Measurements from ENCODE around the gene CRISPLD2. TPM values are rescaled to one million over a fixed set of nuclear protein-coding genes. Genes with fewer than 3 reads are reported as not detected.

CRISPLD2 gene
- total RNA-seq, 1 experiment from 2014 or later = 9.4 TPM

DNA sequence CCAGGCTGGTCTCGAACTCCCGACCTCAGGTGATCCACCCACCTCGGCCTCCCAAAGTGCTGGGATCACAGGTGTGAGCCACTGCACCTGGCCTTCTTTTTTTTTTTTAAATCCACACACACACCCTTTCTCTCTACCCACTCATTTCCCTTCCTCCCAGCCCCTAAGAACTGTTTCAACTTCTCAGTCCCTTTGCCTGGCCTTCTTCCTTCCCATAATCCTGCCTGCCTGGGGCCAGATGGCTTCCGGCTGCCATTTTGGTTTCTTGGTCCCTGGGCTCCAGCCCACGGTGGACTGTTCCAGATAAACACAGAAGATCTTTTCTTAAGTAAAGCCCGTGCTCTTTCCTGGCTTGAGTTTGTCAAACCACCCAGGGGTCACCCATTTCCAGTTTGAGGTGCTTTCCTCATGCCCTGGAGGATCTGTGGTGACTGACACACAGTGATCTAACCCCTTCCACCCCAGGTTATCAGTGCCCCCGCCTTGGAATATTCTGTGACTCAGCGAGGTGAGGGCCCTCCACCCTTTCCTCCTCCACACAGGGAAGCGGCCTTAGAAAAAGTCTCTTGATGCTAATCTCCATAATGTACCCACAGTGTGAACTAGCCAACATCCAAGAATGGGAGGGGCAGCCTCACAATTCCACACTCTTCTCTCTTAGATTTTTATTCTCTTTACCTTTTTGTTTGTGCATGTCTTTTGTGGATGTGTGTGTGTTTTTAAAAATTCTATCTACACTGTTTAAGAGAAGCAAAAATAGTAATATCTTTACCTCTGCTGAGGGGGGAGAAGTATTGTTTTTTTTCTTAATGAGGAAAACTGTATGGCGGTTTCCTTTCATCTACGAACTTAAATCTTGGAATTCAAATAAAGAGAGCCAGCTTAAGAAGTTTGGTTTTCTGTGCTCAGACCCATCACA lies 60.0 kb downstream of the CRISPLD2 start:
- peak overlapping the region; percentile 92 for H3K27ac Mint-ChIP-seq

GRCh38 chr16:84881702-84882521 lies 62.1 kb downstream of the CRISPLD2 start:
- peaks cover 2% of the 10 kb centered on the region; the same call in 1 of the 2 replicates for H3K27me3 Mint-ChIP-seq (ENCODE audit: low read depth)
- ChIA-PET POLR2A (no interaction called here), CTCF (interaction anchor here (0.7 to 1.8 kb wide), 5 partner anchors 18 to 259 kb away, joined by 3 to 8 read pairs (median 3); partner anchors contain the start of gene CRISPLD2)
- TF ChIP-seq EMX1 (CRISPR knock-in tag; IDR thresholded peaks at IDR 0.05) (no peak), NR2C2 (CRISPR knock-in tag; IDR thresholded peaks at IDR 0.05) (no peak), HMGA2 (CRISPR knock-in tag; IDR thresholded peaks at IDR 0.05) (no peak), ZNF232 (CRISPR knock-in tag; IDR thresholded peaks at IDR 0.05) (no peak), RORB (CRISPR knock-in tag; IDR thresholded peaks at IDR 0.05) (no peak), USF1 (CRISPR knock-in tag; IDR thresholded peaks at IDR 0.05) (no peak), FOXP1 (CRISPR knock-in tag; IDR thresholded peaks at IDR 0.05; ENCODE audit: borderline replicate concordance) (no peak), ZNF281 (CRISPR knock-in tag; IDR thresholded peaks at IDR 0.05) (no peak), FOXJ3 (CRISPR knock-in tag; IDR thresholded peaks at IDR 0.05; ENCODE audit: borderline replicate concordance) (no peak), ZNF396 (CRISPR knock-in tag; IDR thresholded peaks at IDR 0.05; ENCODE audit: borderline replicate concordance) (no peak), SMAD4 (CRISPR knock-in tag; IDR thresholded peaks at IDR 0.05) (no peak)
- TF ChIP-seq, protein P1, sequence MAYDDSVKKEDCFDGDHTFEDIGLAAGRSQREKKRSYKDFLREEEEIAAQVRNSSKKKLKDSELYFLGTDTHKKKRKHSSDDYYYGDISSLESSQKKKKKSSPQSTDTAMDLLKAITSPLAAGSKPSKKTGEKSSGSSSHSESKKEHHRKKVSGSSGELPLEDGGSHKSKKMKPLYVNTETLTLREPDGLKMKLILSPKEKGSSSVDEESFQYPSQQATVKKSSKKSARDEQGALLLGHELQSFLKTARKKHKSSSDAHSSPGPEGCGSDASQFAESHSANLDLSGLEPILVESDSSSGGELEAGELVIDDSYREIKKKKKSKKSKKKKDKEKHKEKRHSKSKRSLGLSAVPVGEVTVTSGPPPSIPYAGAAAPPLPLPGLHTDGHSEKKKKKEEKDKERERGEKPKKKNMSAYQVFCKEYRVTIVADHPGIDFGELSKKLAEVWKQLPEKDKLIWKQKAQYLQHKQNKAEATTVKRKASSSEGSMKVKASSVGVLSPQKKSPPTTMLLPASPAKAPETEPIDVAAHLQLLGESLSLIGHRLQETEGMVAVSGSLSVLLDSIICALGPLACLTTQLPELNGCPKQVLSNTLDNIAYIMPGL (CRISPR knock-in tag; IDR thresholded peaks at IDR 0.05) = no peak
- no peak overlapping the region for H3K27ac Mint-ChIP-seq
- H3K4me1 Mint-ChIP-seq = peaks cover 49% of the 10 kb centered on the region
- no peak for ATAC-seq
- no peak overlapping the region for H3K4me3 Mint-ChIP-seq
- H3K36me3 Mint-ChIP-seq = peaks cover 6% of the 10 kb centered on the region
- H3K9me3 Mint-ChIP-seq = no peaks in the 10 kb centered on the region
- no peak for DNase-seq (ENCODE audit: low spot score)

More for the DNA sequence above, 60.0 kb downstream of the CRISPLD2 start:
- no peak overlapping the region for H3K4me3 Mint-ChIP-seq
- POLR2A ChIA-PET = no interaction called here
- TF ChIP-seq NFE2L1 (CRISPR knock-in tag; IDR thresholded peaks at IDR 0.05) = no peak
- no peak for TF ChIP-seq RORB (CRISPR knock-in tag; IDR thresholded peaks at IDR 0.05)
- TF ChIP-seq E2F4 (CRISPR knock-in tag; IDR thresholded peaks at IDR 0.05; ENCODE audit: borderline replicate concordance, low read depth) = no peak
- TF ChIP-seq KAT7 (CRISPR knock-in tag; IDR thresholded peaks at IDR 0.05; ENCODE audit: borderline replicate concordance) = no peak
- no peak for TF ChIP-seq MXD4 (CRISPR knock-in tag; IDR thresholded peaks at IDR 0.05; ENCODE audit: borderline replicate concordance)
- no peak for TF ChIP-seq ZNF512 (CRISPR knock-in tag; IDR thresholded peaks at IDR 0.05; ENCODE audit: borderline replicate concordance)
- TF ChIP-seq ZNF232 (CRISPR knock-in tag; IDR thresholded peaks at IDR 0.05) = no peak
- H3K9me3 Mint-ChIP-seq = no peaks in the 10 kb centered on the region
- peaks cover 6% of the 10 kb centered on the region for H3K36me3 Mint-ChIP-seq
- CTCF ChIA-PET = no interaction called here
- DNase-seq (ENCODE audit: low spot score) (no peak), ATAC-seq (no peak)
- peaks cover 2% of the 10 kb centered on the region; the same call in 1 of the 2 replicates for H3K27me3 Mint-ChIP-seq (ENCODE audit: low read depth)
- peaks cover 33% of the 10 kb centered on the region for H3K4me1 Mint-ChIP-seq

Data from WTC11 (cell line).